SK-N-SH treated with all-trans-retinoic acid at 6 μM for 48 hours (cell line): ENCODE data around the gene SH3D19.

Experiments
- ATAC-seq: fragments of 200-7000 bp; cut with Tn5 transposase; 3 replicates; pipeline ENCODE4 v1.9.1; 2020; ENCODE audit warnings: mild to moderate bottlenecking, moderate library complexity
- ARNTL ChIP-seq: fragments of 450-650 bp; formaldehyde crosslinking; IDR thresholded peaks from 2 replicates; pipeline ENCODE4 v1.5.0; 2020; ENCODE audit warnings: low read depth, mild to moderate bottlenecking, moderate library complexity, borderline replicate concordance
- BACH2 ChIP-seq: fragments of 250-450 bp; sonication (Bioruptor Pico); IDR thresholded peaks from 2 replicates; pipeline ENCODE4 v1.9.0; 2021; ENCODE audit warnings: mild to moderate bottlenecking, borderline replicate concordance
- CREB5 ChIP-seq: fragments of 250-450 bp; sonication (Bioruptor Pico); IDR thresholded peaks from 2 replicates; pipeline ENCODE4 v1.5.1; 2020; ENCODE audit warnings: low read depth, mild to moderate bottlenecking, moderate library complexity
- CSDC2 ChIP-seq: fragments of 250-450 bp; sonication (Bioruptor Pico); IDR thresholded peaks from 2 replicates; pipeline ENCODE4 v1.5.0; 2020; ENCODE audit warnings: mild to moderate bottlenecking, moderate library complexity
- CSRNP3 ChIP-seq: fragments of 250-450 bp; sonication (Bioruptor Pico); IDR thresholded peaks from 2 replicates; pipeline ENCODE4 v1.5.1; 2021; ENCODE audit warnings: mild to moderate bottlenecking, moderate library complexity
- ESRRG ChIP-seq: fragments of 250-450 bp; sonication (Bioruptor Pico); IDR thresholded peaks from 2 replicates; pipeline ENCODE4 v1.6.1; 2021; ENCODE audit warnings: mild to moderate bottlenecking
- GLIS3 ChIP-seq: fragments of 250-450 bp; sonication (Bioruptor Pico); IDR thresholded peaks from 2 replicates; pipeline ENCODE4 v1.5.0; 2020; ENCODE audit warnings: mild to moderate bottlenecking, moderate library complexity
- ISL1 ChIP-seq: fragments of 250-450 bp; sonication (Bioruptor Pico); IDR thresholded peaks from 2 replicates; pipeline ENCODE4 v2.1.2; 2022; ENCODE audit warnings: mild to moderate bottlenecking, moderate library complexity
- OSR1 ChIP-seq: fragments of 250-450 bp; sonication (Bioruptor Pico); IDR thresholded peaks from 2 replicates; pipeline ENCODE4 v1.8.0; 2022; ENCODE audit warnings: moderate library complexity, mild to moderate bottlenecking, inconsistent platforms
- PATZ1 ChIP-seq: fragments of 250-450 bp; sonication (Bioruptor Pico); IDR thresholded peaks from 2 replicates; pipeline ENCODE4 v1.8.0; 2020; ENCODE audit warnings: mild to moderate bottlenecking, moderate library complexity, borderline replicate concordance
- POU6F1 ChIP-seq: fragments of 250-450 bp; sonication (Bioruptor Pico); IDR thresholded peaks from 2 replicates; pipeline ENCODE4 v1.8.0; 2021; ENCODE audit warnings: low read depth, mild to moderate bottlenecking, moderate library complexity, borderline replicate concordance
- PPARA ChIP-seq: fragments of 250-450 bp; sonication (Bioruptor Pico); IDR thresholded peaks from 2 replicates; pipeline ENCODE4 v1.5.0; 2020; ENCODE audit warnings: mild to moderate bottlenecking, borderline replicate concordance
- RARB ChIP-seq: fragments of 250-450 bp; sonication (Bioruptor Pico); IDR thresholded peaks from 2 replicates; pipeline ENCODE4 v1.8.0; 2021; ENCODE audit warnings: mild to moderate bottlenecking, moderate library complexity
- SNAI2 ChIP-seq: fragments of 250-450 bp; sonication (Bioruptor Pico); IDR thresholded peaks from 2 replicates; pipeline ENCODE4 v1.5.0; 2020; ENCODE audit warnings: mild to moderate bottlenecking, moderate library complexity
- TCF4 ChIP-seq: fragments of 250-450 bp; sonication (Bioruptor Pico); IDR thresholded peaks from 2 replicates; pipeline ENCODE4 v1.8.0; 2021; ENCODE audit warnings: mild to moderate bottlenecking, moderate library complexity, borderline replicate concordance
- TOX ChIP-seq: fragments of 250-450 bp; sonication (Bioruptor Pico); IDR thresholded peaks from 2 replicates; pipeline ENCODE4 v1.8.0; 2021; ENCODE audit warnings: mild to moderate bottlenecking, moderate library complexity, borderline replicate concordance
- TSHZ2 ChIP-seq: fragments of 250-450 bp; sonication (Bioruptor Pico); IDR thresholded peaks from 2 replicates; pipeline ENCODE4 v1.5.0; 2020; ENCODE audit warnings: mild to moderate bottlenecking, moderate library complexity
- ZC3H10 ChIP-seq: fragments of 250-450 bp; sonication (Bioruptor Pico); IDR thresholded peaks from 2 replicates; pipeline ENCODE4 v1.5.1; 2021; ENCODE audit warnings: mild to moderate bottlenecking, moderate library complexity
- ZFP3 ChIP-seq: fragments of 250-450 bp; sonication (Bioruptor Pico); IDR thresholded peaks from 2 replicates; pipeline ENCODE4 v1.5.0; 2020; ENCODE audit warnings: mild to moderate bottlenecking, moderate library complexity
- ZFP30 ChIP-seq: fragments of 450-650 bp; formaldehyde crosslinking; IDR thresholded peaks from 2 replicates; pipeline ENCODE4 v1.5.0; 2022; ENCODE audit warnings: mild to moderate bottlenecking, moderate library complexity
- ZNF565 ChIP-seq: fragments of 450-650 bp; formaldehyde crosslinking; conservative IDR thresholded peaks from 2 replicates; pipeline ENCODE4 v1.5.0; 2020; ENCODE audit warnings: low read depth, mild to moderate bottlenecking, moderate library complexity
- ZNF70 ChIP-seq: fragments of 450-650 bp; formaldehyde crosslinking; IDR thresholded peaks from 2 replicates; pipeline ENCODE4 v1.5.0; 2020; ENCODE audit warnings: mild to moderate bottlenecking, moderate library complexity
- ZNF8 ChIP-seq: fragments of 450-650 bp; formaldehyde crosslinking; IDR thresholded peaks from 2 replicates; pipeline ENCODE4 v1.5.0; 2020; ENCODE audit warnings: mild to moderate bottlenecking, moderate library complexity

SH3D19 gene

GRCh38 chr4:151099229-151099975 lies 226.0 kb downstream of the SH3D19 start, which contains the start of gene RPS3A:
Gene RPS3A (plus strand): TSS chr4:151099628. CDS start chr4:151099653, 25 bp downstream.
- ATAC-seq = peak; percentile 96
- TF ChIP-seq ZFP3 (CRISPR knock-in tag) (0 out of 2 replicates have a peak, but pooled peaks have one; percentile 10), TSHZ2 (CRISPR knock-in tag) (no peak), PATZ1 (no peak), ZNF70 (no peak), BACH2 (CRISPR knock-in tag) (no peak), ZNF8 (CRISPR knock-in tag) (peak; percentile 38; the same call in 1 of the 2 replicates), ZFP30 (CRISPR knock-in tag) (no peak), ARNTL (CRISPR knock-in tag) (no peak), SNAI2 (CRISPR knock-in tag) (no peak), TOX (CRISPR knock-in tag) (no peak), ISL1 (CRISPR knock-in tag) (no peak), ESRRG (CRISPR knock-in tag) (no peak), ZNF565 (CRISPR knock-in tag) (no peak), ZC3H10 (CRISPR knock-in tag) (no peak), TCF4 (CRISPR knock-in tag) (no peak), GLIS3 (no peak), CSDC2 (CRISPR knock-in tag) (no peak), RARB (CRISPR knock-in tag) (no peak), PPARA (CRISPR knock-in tag) (no peak), POU6F1 (CRISPR knock-in tag) (peak; percentile 65; the same call in 1 of the 2 replicates), CSRNP3 (no peak), OSR1 (CRISPR knock-in tag) (no peak), CREB5 (no peak)

- no peak for ATAC-seq
- TF ChIP-seq TOX (CRISPR knock-in tag) (no peak), GLIS3 (no peak), ZC3H10 (CRISPR knock-in tag) (no peak), ESRRG (CRISPR knock-in tag) (no peak), ZNF8 (CRISPR knock-in tag) (no peak), ZNF70 (no peak), OSR1 (CRISPR knock-in tag) (no peak), BACH2 (CRISPR knock-in tag) (no peak), PPARA (CRISPR knock-in tag) (no peak), ZFP30 (CRISPR knock-in tag) (no peak), TSHZ2 (CRISPR knock-in tag) (no peak), CSRNP3 (no peak), SNAI2 (CRISPR knock-in tag) (no peak), ZNF565 (CRISPR knock-in tag) (no peak), ARNTL (CRISPR knock-in tag) (no peak), ISL1 (CRISPR knock-in tag) (no peak), TCF4 (CRISPR knock-in tag) (no peak)
Observed at GRCh38 chr4:151098979-151099228, 226.5 kb downstream of the SH3D19 start.
